ENCODE results near the gene HSPA1B. TPM values are rescaled to one million over a fixed set of nuclear protein-coding genes. Genes with fewer than 3 reads are reported as not detected.
"Not testable (repeated sequence)": the region's sequence is repeated elsewhere in the genome, so short reads cannot be mapped to it uniquely, and the experiment has no call there.

The HSPA1B gene
- total RNA-seq, 2 donors from 2014 or later = 78.4 to 118 TPM

GRCh38 chr6:31793927-31794245 lies 33.7 kb upstream of the HSPA1B start:
- peaks cover 77% of the 10 kb centered on the region for H3K36me3 Mint-ChIP-seq (ENCODE audit: low read depth)
- H3K9me3 Mint-ChIP-seq; ATAC-seq (replicated peaks); H3K27me3 Mint-ChIP-seq: not testable (repeated sequence)
- peaks cover 34% of the 10 kb centered on the region for H3K4me1 Mint-ChIP-seq
- H3K27ac Mint-ChIP-seq = peak overlapping the region; percentile 29
- H3K4me3 Mint-ChIP-seq = peak overlapping the region; percentile 72

- no peaks in the 10 kb centered on the region for H3K27me3 Mint-ChIP-seq
- H3K4me1 Mint-ChIP-seq = peaks cover 32% of the 10 kb centered on the region
- peak overlapping the region; percentile 8 for H3K27ac Mint-ChIP-seq
- peaks cover 77% of the 10 kb centered on the region for H3K36me3 Mint-ChIP-seq (ENCODE audit: low read depth)
- H3K4me3 Mint-ChIP-seq = peak overlapping the region; percentile 72
- no peaks in the 10 kb centered on the region for H3K9me3 Mint-ChIP-seq
- ATAC-seq (replicated peaks) = no peak
Measured at GRCh38 chr6:31794294-31794865, 33.2 kb upstream of the HSPA1B start.

GRCh38 chr6:31794866-31795615 lies 32.5 kb upstream of the HSPA1B start:
- Mint-ChIP-seq H3K9me3 (no peaks in the 10 kb centered on the region), H3K36me3 (ENCODE audit: low read depth) (peaks cover 77% of the 10 kb centered on the region), H3K27me3 (no peaks in the 10 kb centered on the region), H3K4me3 (peak overlapping the region; percentile 72), H3K27ac (peak overlapping the region; percentile 99), H3K4me1 (peaks cover 30% of the 10 kb centered on the region)
- ATAC-seq (replicated peaks) = peak; percentile 10

- H3K4me3 Mint-ChIP-seq = peak within 1 kb of the TSS; percentile 72
- peak; percentile 92 for ATAC-seq (replicated peaks)
- no peaks in the 10 kb centered on the region for H3K27me3 Mint-ChIP-seq
- no peaks in the 10 kb centered on the region for H3K9me3 Mint-ChIP-seq
- H3K36me3 Mint-ChIP-seq (ENCODE audit: low read depth) = peaks cover 77% of the 10 kb centered on the region
- H3K27ac Mint-ChIP-seq = peak within 1 kb of the TSS; percentile 99
- peaks cover 26% of the 10 kb centered on the region for H3K4me1 Mint-ChIP-seq
Measured at GRCh38 chr6:31795616-31796298, 31.8 kb upstream of the HSPA1B start, which contains the start of gene VARS1. TSS of gene VARS1 (minus strand) at chr6:31795752. CDS start at chr6:31795217, 535 bp downstream.

GRCh38 chr6:31796993-31797385 lies 30.5 kb upstream of the HSPA1B start:
- Mint-ChIP-seq H3K27me3 (no peaks in the 10 kb centered on the region), H3K27ac (peak overlapping the region; percentile 71), H3K4me1 (peaks cover 20% of the 10 kb centered on the region), H3K36me3 (ENCODE audit: low read depth) (peaks cover 76% of the 10 kb centered on the region), H3K9me3 (no peaks in the 10 kb centered on the region), H3K4me3 (peak overlapping the region; percentile 72)
- ATAC-seq (replicated peaks) = no peak

GRCh38 chr6:31797588-31797987 lies 29.9 kb upstream of the HSPA1B start:
- Mint-ChIP-seq H3K27ac (peak overlapping the region; percentile 71), H3K9me3 (no peaks in the 10 kb centered on the region), H3K36me3 (ENCODE audit: low read depth) (peaks cover 76% of the 10 kb centered on the region), H3K27me3 (no peaks in the 10 kb centered on the region), H3K4me3 (peak overlapping the region; percentile 72), H3K4me1 (peaks cover 20% of the 10 kb centered on the region)
- ATAC-seq (replicated peaks) = no peak

GRCh38 chr6:31799781-31800180 lies 27.8 kb upstream of the HSPA1B start:
- Mint-ChIP-seq H3K27me3 (no peaks in the 10 kb centered on the region), H3K36me3 (ENCODE audit: low read depth) (peaks cover 82% of the 10 kb centered on the region), H3K9me3 (no peaks in the 10 kb centered on the region), H3K27ac (no peak overlapping the region), H3K4me3 (no peak overlapping the region), H3K4me1 (peaks cover 9% of the 10 kb centered on the region)
- ATAC-seq (replicated peaks) = no peak

- H3K4me3 Mint-ChIP-seq; H3K27me3 Mint-ChIP-seq; H3K9me3 Mint-ChIP-seq; H3K27ac Mint-ChIP-seq; ATAC-seq (replicated peaks); H3K4me1 Mint-ChIP-seq: not testable (repeated sequence)
- peaks cover 88% of the 10 kb centered on the region for H3K36me3 Mint-ChIP-seq (ENCODE audit: low read depth)
Measured at GRCh38 chr6:31801031-31801927, 26.3 kb upstream of the HSPA1B start.

- peak; percentile 15 for ATAC-seq (replicated peaks)
- Mint-ChIP-seq H3K27ac (peak overlapping the region; percentile 91), H3K36me3 (ENCODE audit: low read depth) (peaks cover 62% of the 10 kb centered on the region), H3K27me3 (no peaks in the 10 kb centered on the region), H3K9me3 (no peaks in the 10 kb centered on the region), H3K4me1 (peaks cover 3% of the 10 kb centered on the region), H3K4me3 (peak overlapping the region; percentile 92)
Measured at GRCh38 chr6:31805939-31806469, 21.5 kb upstream of the HSPA1B start.

- H3K27ac Mint-ChIP-seq = peak within 1 kb of the TSS; percentile 91
- peak; percentile 99 for ATAC-seq (replicated peaks)
- peaks cover 55% of the 10 kb centered on the region for H3K36me3 Mint-ChIP-seq (ENCODE audit: low read depth)
- peak within 1 kb of the TSS; percentile 92 for H3K4me3 Mint-ChIP-seq
- no peaks in the 10 kb centered on the region for H3K27me3 Mint-ChIP-seq
- H3K9me3 Mint-ChIP-seq = no peaks in the 10 kb centered on the region
- peaks cover 3% of the 10 kb centered on the region for H3K4me1 Mint-ChIP-seq
Measured at GRCh38 chr6:31806470-31807272, 20.9 kb upstream of the HSPA1B start, which contains the start of gene LSM2. TSS of gene LSM2 (minus strand) at chr6:31806966. CDS start at chr6:31806757, 209 bp downstream.

- H3K27ac Mint-ChIP-seq = not testable (repeated sequence)
Measured at GRCh38 chr6:31808599-31808998, 18.9 kb upstream of the HSPA1B start.

GRCh38 chr6:31811645-31812044 lies 15.9 kb upstream of the HSPA1B start:
- H3K4me1 Mint-ChIP-seq = peaks cover 13% of the 10 kb centered on the region
- H3K27me3 Mint-ChIP-seq = no peaks in the 10 kb centered on the region
- H3K9me3 Mint-ChIP-seq = no peaks in the 10 kb centered on the region
- peaks cover 31% of the 10 kb centered on the region for H3K36me3 Mint-ChIP-seq (ENCODE audit: low read depth)
- peak overlapping the region; percentile 99 for H3K27ac Mint-ChIP-seq
- ATAC-seq (replicated peaks) = no peak
- H3K4me3 Mint-ChIP-seq = peak overlapping the region; percentile 92

More at GRCh38 chr6:31808599-31808998, 18.9 kb upstream of the HSPA1B start:
- not testable (repeated sequence) for H3K4me3 Mint-ChIP-seq; H3K27me3 Mint-ChIP-seq; ATAC-seq (replicated peaks); H3K9me3 Mint-ChIP-seq
- peaks cover 51% of the 10 kb centered on the region for H3K36me3 Mint-ChIP-seq (ENCODE audit: low read depth)
- peaks cover 13% of the 10 kb centered on the region for H3K4me1 Mint-ChIP-seq

GRCh38 chr6:31813465-31813849 lies 14.1 kb upstream of the HSPA1B start:
- ATAC-seq (replicated peaks) = no peak
- H3K4me3 Mint-ChIP-seq = peak overlapping the region; percentile 92
- H3K9me3 Mint-ChIP-seq = no peaks in the 10 kb centered on the region
- H3K27ac Mint-ChIP-seq = peak overlapping the region; percentile 99
- H3K4me1 Mint-ChIP-seq = peaks cover 10% of the 10 kb centered on the region
- no peaks in the 10 kb centered on the region for H3K27me3 Mint-ChIP-seq
- peaks cover 41% of the 10 kb centered on the region for H3K36me3 Mint-ChIP-seq (ENCODE audit: low read depth)
